Psoas muscle (tissue), 8 donors: Measurements from ENCODE around the gene ADAMTS18. TPM values are rescaled to one million over a fixed set of nuclear protein-coding genes. Genes with fewer than 3 reads are reported as not detected.

ENCODE experiments used
- ATAC-seq, 4 donors: fragments of 200-7000 bp; cut with Tn5 transposase; one replicate each; pipeline ENCODE4 v1.9.1; 2020; ENCODE audit warnings: moderate library complexity in 3 of 4, mild to moderate bottlenecking in 2 of 4
- DNase-seq, 2 donors: peaks; one replicate each; pipeline ENCODE4 v3.0.0-alpha.2; 2020
- H3K27ac ChIP-seq: fragments of 200-600 bp; one replicate; pipeline ENCODE4 v1.8.0; 2022
- H3K27me3 ChIP-seq, 3 donors: fragments of 200-600 bp in 1 of 3; one replicate each; pipeline versions ENCODE4 v1.6.1 to v1.8.0; 2013 to 2022; ENCODE audit warnings: low read length in 2 of 3, mild to moderate bottlenecking in 2 of 3, moderate library complexity in 1 of 3; ENCODE audit not compliant: insufficient read depth in 3 of 3
- H3K36me3 ChIP-seq, 2 donors: fragments of 200-600 bp in 1 of 2; one replicate each; pipeline versions ENCODE4 v1.6.1 to v1.8.0; 2013 to 2022; ENCODE audit warnings: low read depth in 1 of 2, mild to moderate bottlenecking in 1 of 2, moderate library complexity in 1 of 2; ENCODE audit not compliant: insufficient read depth in 1 of 2
- H3K4me1 ChIP-seq: fragments of 200-600 bp; one replicate; pipeline ENCODE4 v1.8.0; 2022
- H3K4me3 ChIP-seq: fragments of 200-600 bp; one replicate; pipeline ENCODE4 v1.8.0; 2022; ENCODE audit warnings: mild to moderate bottlenecking
- H3K9me3 ChIP-seq: fragments of 200-600 bp; one replicate; pipeline ENCODE4 v1.8.0; 2022
- CTCF ChIP-seq: fragments of 200-600 bp; IDR thresholded peaks from one replicate; pipeline ENCODE4 v1.8.0; 2022; ENCODE audit warnings: antibody characterized with exemption
- WGBS, 3 donors: extraction: QIAGEN DNeasy Blood & Tissue Kit; methylation state at CpG; one replicate each; pipeline versions ENCODE4 v1.1.6 to v1.1.7; 2013; 5-methylcytosine and 5-hydroxymethylcytosine counted together
- intact Hi-C, 2 donors: fragments of 100-400 bp; cut with DNase I; formaldehyde crosslinking; loops; one replicate each; pipeline versions ENCODE4 v1.11.0 to v1.14.2; 2022
- polyA plus RNA-seq, 3 donors: library from polyadenylated mRNA; stranded (reverse); fragments of 200-250 nt; gene quantifications; one replicate each; pipeline ENCODE4 v1.2.3, GENCODE V29; 2013
- total RNA-seq, 4 donors: library from RNA; stranded (reverse); fragmentation: NEBNext Ultra II Directional in 2 of 4; extraction: Animal tissue kit (Norgen Biotek cat#: 25700) in 2 of 4; gene quantifications; one replicate each; pipeline versions ENCODE4 v1.2.1 to v1.2.4, GENCODE V29; 2021 to 2023
- donor health status: healthy with polysubstance abuse.
- donor health status: DM: no; HTN: no; CAD: no; lungs with moderate emphysema.
- donor health status: Bipolar disorder and iron deficiency.
- donor health status: healthy.
- donor health status: DM: yes; HTN: yes; CAD: no.
- donor health status: DM: no; HTN: no; CAD: no.
- donor health status: DM: no; HTN: no; CAD: no.
- donor health status: DM: yes; HTN: yes; CAD: no.

ADAMTS18 gene
- total and polyA plus RNA-seq, 7 donors: 0.01 to 0.28 (median 0.03) TPM; not detected in 4

GRCh38 chr16:77336637-77337036 lies 98.2 kb downstream of the ADAMTS18 start:
- Histone ChIP-seq H3K4me3 (no peak overlapping the region), H3K36me3 (no peaks in the 10 kb centered on the region), H3K27me3 (no peaks in the 10 kb centered on the region), H3K27ac (no peak overlapping the region), H3K9me3 (no peaks in the 10 kb centered on the region), H3K4me1 (no peaks in the 10 kb centered on the region)
- ATAC-seq (no peak), DNase-seq (no peak)
- intact Hi-C loops: loop anchor here in 1 of 2 donors (10.0 kb wide), 1 partner anchor 62 kb away; no protein-coding TSS in a partner anchor
- TF ChIP-seq CTCF: no peak
- WGBS, 3 donors: 16 to 47% (median 36%) methylated on average over 2 of the region's 2 CpGs

GRCh38 chr16:77335652-77336234 lies 99.1 kb downstream of the ADAMTS18 start:
- no peaks in the 10 kb centered on the region for H3K4me1 ChIP-seq
- ATAC-seq (no peak), DNase-seq (no peak)
- H3K4me3 ChIP-seq: no peak overlapping the region
- WGBS, 3 donors: 84 to 87% (median 86%) methylated on average over 12 of the region's 12 CpGs
- no peaks in the 10 kb centered on the region for H3K9me3 ChIP-seq
- TF ChIP-seq CTCF: no peak
- no peaks in the 10 kb centered on the region for H3K27me3 ChIP-seq
- intact Hi-C loops: loop anchor here in 1 of 2 donors (10.0 kb wide), 1 partner anchor 61 kb away; no protein-coding TSS in a partner anchor
- no peaks in the 10 kb centered on the region for H3K36me3 ChIP-seq
- H3K27ac ChIP-seq: no peak overlapping the region

- DNase-seq (no peak), ATAC-seq (no peak)
- Histone ChIP-seq H3K9me3 (no peaks in the 10 kb centered on the region), H3K27me3 (no peaks in the 10 kb centered on the region), H3K27ac (no peak overlapping the region), H3K4me1 (no peaks in the 10 kb centered on the region), H3K4me3 (no peak overlapping the region), H3K36me3 (no peaks in the 10 kb centered on the region)
- intact Hi-C loops: loop anchor here in 1 of 2 donors (10.0 kb wide), 1 partner anchor 58 kb away; no protein-coding TSS in a partner anchor
- no peak for TF ChIP-seq CTCF
- WGBS, 3 donors: 76 to 81% (median 79%) methylated on average over 5 of the region's 5 CpGs
Measured at GRCh38 chr16:77332792-77333191, 102.0 kb downstream of the ADAMTS18 start.

- Histone ChIP-seq H3K27me3 (no peaks in the 10 kb centered on the region), H3K9me3 (no peaks in the 10 kb centered on the region), H3K4me3 (no peak overlapping the region), H3K27ac (no peak overlapping the region), H3K4me1 (no peaks in the 10 kb centered on the region), H3K36me3 (no peaks in the 10 kb centered on the region)
- DNase-seq: no peak
- WGBS, 3 donors: 58 to 78% (median 76%) methylated on average over 9 of the region's 9 CpGs
- no peak for TF ChIP-seq CTCF
- intact Hi-C loops: loop anchor here in 1 of 2 donors (10.0 kb wide), 1 partner anchor 57 kb away; no protein-coding TSS in a partner anchor
- no peak for ATAC-seq
Measured at GRCh38 chr16:77331802-77332586, 102.8 kb downstream of the ADAMTS18 start.
